HepG2 (cell line): ENCODE measurements around the gene ACBD6.

Experiments used
- AFF4 ChIP-seq: sonication (generic); formaldehyde crosslinking; IDR thresholded peaks from 2 replicates; pipeline ENCODE4 v1.4.0; 2020; ENCODE audit warnings: missing genetic modification reagents
- CREB1 ChIP-seq, 2 experiments: fragments of 450-650 bp in 1 of 2; IDR thresholded peaks; 2 replicates each; pipeline ENCODE4 v1.6.1; 2016 to 2017; ENCODE audit warnings: control low read depth in 1 of 2, mild to moderate bottlenecking in 1 of 2, missing compliant biosample characterization in 1 of 2, missing genetic modification characterization in 1 of 2
- DPF2 ChIP-seq: sonication (generic); formaldehyde crosslinking; IDR thresholded peaks from 2 replicates; pipeline ENCODE4 v1.4.0; 2020; ENCODE audit warnings: mild to moderate bottlenecking, low read depth, missing genetic modification reagents, borderline replicate concordance
- EZH2 ChIP-seq: conservative IDR thresholded peaks from 2 replicates; pipeline ENCODE4 v1.6.1; 2012; ENCODE audit warnings: mild to moderate bottlenecking, low read depth, low read length, moderate library complexity
- FOSL1 ChIP-seq: sonication (generic); formaldehyde crosslinking; IDR thresholded peaks from 2 replicates; pipeline ENCODE4 v1.9.0; 2021; ENCODE audit warnings: missing genetic modification reagents, borderline replicate concordance
- NFE2 ChIP-seq: sonication (generic); formaldehyde crosslinking; IDR thresholded peaks from 2 replicates; pipeline ENCODE4 v1.4.0; 2020; ENCODE audit warnings: missing genetic modification reagents
- POLR2A ChIP-seq, 2 experiments: IDR thresholded peaks; 2 replicates each; pipeline ENCODE4 v1.6.1; 2011; ENCODE audit warnings: low read depth in 2 of 2, low read length in 2 of 2, mild to moderate bottlenecking in 1 of 2, moderate library complexity in 1 of 2; ENCODE audit not compliant: insufficient read depth in 1 of 2
- SMAD3 ChIP-seq: sonication (generic); formaldehyde crosslinking; IDR thresholded peaks from 2 replicates; pipeline ENCODE4 v1.4.0; 2020; ENCODE audit warnings: missing genetic modification reagents
- ZNF597 ChIP-seq: sonication (generic); formaldehyde crosslinking; IDR thresholded peaks from 2 replicates; pipeline ENCODE4 v1.5.0; 2020; ENCODE audit warnings: missing genetic modification reagents
- ZNF780A ChIP-seq: sonication (generic); formaldehyde crosslinking; IDR thresholded peaks from 2 replicates; pipeline ENCODE4 v1.8.0; 2022; ENCODE audit warnings: mild to moderate bottlenecking, missing genetic modification reagents, moderate library complexity
- TF ChIP-seq, protein P1 (sequence below): sonication (generic); formaldehyde crosslinking; IDR thresholded peaks from 2 replicates; pipeline ENCODE4 v1.5.0; 2020; ENCODE audit warnings: mild to moderate bottlenecking, missing genetic modification reagents, moderate library complexity
- TF ChIP-seq, protein P2 (sequence below): sonication (generic); formaldehyde crosslinking; IDR thresholded peaks from 2 replicates; pipeline ENCODE4 v1.4.0; 2020; ENCODE audit warnings: missing genetic modification reagents, mild to moderate bottlenecking, borderline replicate concordance
- TF ChIP-seq, protein P3 (sequence below): IDR thresholded peaks from 2 replicates; pipeline ENCODE4 v1.6.1; 2012; ENCODE audit warnings: inconsistent platforms

- TF ChIP-seq, protein P1, sequence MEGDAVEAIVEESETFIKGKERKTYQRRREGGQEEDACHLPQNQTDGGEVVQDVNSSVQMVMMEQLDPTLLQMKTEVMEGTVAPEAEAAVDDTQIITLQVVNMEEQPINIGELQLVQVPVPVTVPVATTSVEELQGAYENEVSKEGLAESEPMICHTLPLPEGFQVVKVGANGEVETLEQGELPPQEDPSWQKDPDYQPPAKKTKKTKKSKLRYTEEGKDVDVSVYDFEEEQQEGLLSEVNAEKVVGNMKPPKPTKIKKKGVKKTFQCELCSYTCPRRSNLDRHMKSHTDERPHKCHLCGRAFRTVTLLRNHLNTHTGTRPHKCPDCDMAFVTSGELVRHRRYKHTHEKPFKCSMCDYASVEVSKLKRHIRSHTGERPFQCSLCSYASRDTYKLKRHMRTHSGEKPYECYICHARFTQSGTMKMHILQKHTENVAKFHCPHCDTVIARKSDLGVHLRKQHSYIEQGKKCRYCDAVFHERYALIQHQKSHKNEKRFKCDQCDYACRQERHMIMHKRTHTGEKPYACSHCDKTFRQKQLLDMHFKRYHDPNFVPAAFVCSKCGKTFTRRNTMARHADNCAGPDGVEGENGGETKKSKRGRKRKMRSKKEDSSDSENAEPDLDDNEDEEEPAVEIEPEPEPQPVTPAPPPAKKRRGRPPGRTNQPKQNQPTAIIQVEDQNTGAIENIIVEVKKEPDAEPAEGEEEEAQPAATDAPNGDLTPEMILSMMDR = no peak
- TF ChIP-seq CREB1 (IDR thresholded peaks at IDR 0.05) = no peak
- TF ChIP-seq CREB1 (CRISPR knock-in tag; IDR thresholded peaks at IDR 0.05) = no peak
- no peak for TF ChIP-seq FOSL1 (CRISPR knock-in tag)
- TF ChIP-seq ZNF780A (CRISPR knock-in tag) = no peak
- TF ChIP-seq SMAD3 (CRISPR knock-in tag) = no peak
- TF ChIP-seq AFF4 (CRISPR knock-in tag) = no peak
- TF ChIP-seq, protein P2, sequence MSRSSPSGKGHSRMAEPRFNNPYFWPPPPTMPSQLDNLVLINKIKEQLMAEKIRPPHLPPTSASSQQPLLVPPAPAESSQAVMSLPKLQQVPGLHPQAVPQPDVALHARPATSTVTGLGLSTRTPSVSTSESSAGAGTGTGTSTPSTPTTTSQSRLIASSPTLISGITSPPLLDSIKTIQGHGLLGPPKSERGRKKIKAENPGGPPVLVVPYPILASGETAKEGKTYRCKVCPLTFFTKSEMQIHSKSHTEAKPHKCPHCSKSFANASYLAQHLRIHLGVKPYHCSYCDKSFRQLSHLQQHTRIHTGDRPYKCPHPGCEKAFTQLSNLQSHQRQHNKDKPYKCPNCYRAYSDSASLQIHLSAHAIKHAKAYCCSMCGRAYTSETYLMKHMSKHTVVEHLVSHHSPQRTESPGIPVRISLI = no peak
- TF ChIP-seq, protein P3, sequence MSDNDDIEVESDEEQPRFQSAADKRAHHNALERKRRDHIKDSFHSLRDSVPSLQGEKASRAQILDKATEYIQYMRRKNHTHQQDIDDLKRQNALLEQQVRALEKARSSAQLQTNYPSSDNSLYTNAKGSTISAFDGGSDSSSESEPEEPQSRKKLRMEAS = no peak
- no peak for TF ChIP-seq ZNF597
- TF ChIP-seq NFE2 = no peak
- TF ChIP-seq POLR2A (IDR thresholded peaks at IDR 0.05; ENCODE audit: insufficient read depth in 1 of 2, low read depth in 2 of 2, low read length in 2 of 2) = no peak
- no peak for TF ChIP-seq EZH2
- no peak for TF ChIP-seq DPF2 (CRISPR knock-in tag)
Measured at GRCh38 chr1:180505732-180506335, 3.5 kb upstream of the ACBD6 start.
